NCI-H1694 treated with DMSO at 0.1 percent for 48 hours (cell line): ENCODE results near the gene CDC42BPB.

Source experiments
- DNase-seq: peaks from one replicate; lab custom pipeline; 2025; lab: John Stamatoyannopoulos, UW

Gene CDC42BPB

GRCh38 chr14:103094406-103095209 is 37.3 kb upstream of the CDC42BPB start, which contains the start of gene EXOC3L4:
TSS of gene EXOC3L4 (plus strand) at chr14:103094725. CDS start at chr14:103100220, 5,495 bp downstream.
- no peak for DNase-seq

DNA sequence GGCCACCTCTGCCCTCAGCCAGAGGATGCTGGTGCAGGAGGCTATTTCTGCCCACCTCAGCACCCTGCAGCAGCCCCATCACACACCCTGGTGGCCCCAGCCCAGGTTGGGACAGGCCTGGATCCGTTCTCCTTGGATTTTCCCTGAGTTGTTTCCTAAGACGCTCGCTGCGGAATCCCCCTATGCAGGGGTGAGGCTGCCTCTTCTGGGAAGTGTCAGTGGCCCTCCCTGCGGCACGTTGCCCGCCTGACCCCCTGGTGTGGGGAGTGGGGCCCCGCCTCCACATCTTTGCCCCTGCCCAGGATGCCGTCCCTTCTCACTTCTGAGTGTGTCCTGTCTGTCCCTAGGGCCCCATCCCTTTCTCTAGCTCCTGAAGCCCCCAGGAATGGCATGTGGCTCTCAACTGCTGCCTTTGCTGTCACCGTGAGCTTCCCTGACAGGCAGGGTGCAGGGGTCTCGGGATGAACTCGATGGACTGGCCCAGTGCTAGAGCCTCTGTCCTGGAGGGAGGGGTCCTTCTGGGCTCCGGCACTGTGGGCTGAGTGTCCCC is 36.6 kb upstream of the CDC42BPB start:
- no peak for DNase-seq

DNA sequence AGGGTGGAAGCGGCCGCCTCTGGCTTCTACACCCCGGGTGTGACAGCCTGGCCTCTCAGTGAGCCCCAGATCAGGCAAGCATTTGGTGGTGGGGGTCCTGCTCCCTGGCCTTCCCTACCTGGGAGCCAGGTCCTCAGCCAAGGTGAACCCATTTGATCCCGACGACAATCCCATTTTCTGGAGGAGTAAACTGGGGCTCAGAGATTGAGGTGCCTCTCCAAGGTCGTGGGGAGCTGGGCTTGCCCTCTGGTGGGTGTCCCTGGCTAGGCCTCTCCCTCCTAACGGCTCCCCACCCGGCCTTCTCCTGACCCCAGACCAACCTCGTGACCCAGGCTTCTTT is 34.5 kb upstream of the CDC42BPB start:
- no peak for DNase-seq

DNA sequence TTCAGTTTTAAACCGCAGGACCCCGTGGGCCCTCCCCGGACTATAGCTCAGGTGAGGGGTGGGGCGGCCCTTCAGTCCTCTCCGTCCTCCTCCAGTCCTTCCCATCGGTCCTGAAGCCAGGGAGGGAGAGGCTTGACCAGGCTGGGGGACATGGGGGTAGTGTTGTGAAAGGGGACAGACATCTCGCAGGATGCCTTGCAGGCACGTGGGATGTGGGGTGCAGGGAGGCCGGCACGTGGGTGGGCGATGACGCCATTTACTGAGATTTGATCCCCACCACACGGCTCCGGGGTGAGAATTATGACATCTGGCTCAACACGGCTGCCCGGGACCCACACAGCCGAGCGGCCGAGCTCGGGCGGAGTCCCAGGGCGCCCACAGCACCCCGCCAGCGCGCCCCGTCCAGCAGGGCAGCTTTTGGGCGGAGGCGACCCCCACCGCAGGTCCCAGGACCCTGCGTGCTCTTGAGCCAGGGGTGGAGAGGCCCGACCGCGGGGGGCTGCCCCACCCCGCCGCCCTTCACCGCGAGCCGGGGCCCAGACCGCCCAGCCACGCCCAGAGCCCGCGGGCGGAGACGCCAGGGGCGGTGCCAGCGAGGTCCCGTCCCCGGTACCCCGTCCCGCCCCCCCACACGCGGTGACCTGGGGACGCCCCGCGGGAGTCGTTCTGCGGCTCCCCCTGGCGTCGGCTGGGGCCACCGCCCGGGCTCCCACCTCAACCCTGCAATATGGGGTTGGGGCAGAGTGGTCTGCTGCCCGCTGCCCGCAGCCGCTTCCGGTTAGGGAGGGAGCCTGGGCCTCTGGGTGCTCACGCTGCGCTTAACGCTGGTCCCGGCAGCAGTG is 33.9 kb upstream of the CDC42BPB start:
- DNase-seq, result peak; percentile 47

DNA sequence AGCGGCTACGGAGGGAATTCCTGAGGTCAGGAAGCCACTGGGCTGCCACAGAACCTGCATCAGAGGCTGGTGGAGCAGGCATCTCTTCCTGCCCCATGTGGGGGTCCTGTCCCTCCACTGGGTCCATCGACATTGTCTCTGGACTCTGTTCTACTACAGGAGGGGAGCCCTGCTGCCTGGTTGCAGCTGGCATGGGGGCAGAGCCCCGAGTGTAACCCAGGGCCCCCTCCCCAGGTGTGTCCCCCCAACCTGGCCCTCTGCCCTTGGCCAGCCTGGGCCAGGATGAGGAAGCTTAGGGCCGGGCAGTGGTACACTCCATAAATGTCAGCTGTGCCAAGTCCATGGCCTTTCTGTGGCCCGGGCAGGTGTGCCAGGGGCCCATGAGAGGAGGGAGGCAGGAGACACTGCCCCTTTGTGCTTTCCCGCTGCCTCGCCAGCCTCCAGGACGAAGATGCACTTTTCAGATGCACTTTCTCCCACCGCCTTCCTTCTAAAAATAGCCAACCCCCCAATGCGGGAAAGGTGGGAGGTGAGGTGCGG is 33.2 kb upstream of the CDC42BPB start:
- DNase-seq, result no peak

GRCh38 chr14:103089386-103090335 is 32.3 kb upstream of the CDC42BPB start:
- no peak for DNase-seq

DNA sequence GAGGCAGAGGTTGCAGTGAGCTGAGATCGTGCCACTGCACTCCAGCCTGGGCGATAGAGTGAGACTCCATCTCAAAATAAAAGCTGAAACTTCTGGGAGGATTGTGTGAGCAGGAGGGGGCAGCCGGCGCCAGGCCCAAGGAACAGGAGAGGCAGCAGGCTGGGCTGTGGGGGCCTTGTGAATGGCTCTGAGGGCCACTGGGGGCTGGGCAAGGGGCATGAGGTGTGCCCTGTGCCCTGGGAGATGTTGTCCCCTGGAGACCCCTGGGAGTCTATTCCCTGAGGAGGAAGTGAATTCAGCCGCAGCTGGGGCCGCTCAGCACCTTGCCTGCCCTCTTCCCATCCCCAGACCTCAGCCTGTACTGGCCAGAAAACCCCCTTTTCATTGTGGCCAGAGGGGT is 31.6 kb upstream of the CDC42BPB start:
- DNase-seq, result no peak

GRCh38 chr14:103087343-103087835 is 30.0 kb upstream of the CDC42BPB start:
- peak; percentile 38 for DNase-seq

- DNase-seq, result no peak
Observed at GRCh38 chr14:103086771-103087342, 29.5 kb upstream of the CDC42BPB start.

- no peak for DNase-seq
Observed at GRCh38 chr14:103085106-103086091, 28.1 kb upstream of the CDC42BPB start.

GRCh38 chr14:103084021-103084919 is 26.9 kb upstream of the CDC42BPB start, which contains the start of gene LBHD2:
TSS of gene LBHD2 (plus strand) at chr14:103084210. CDS start at chr14:103086013, 1,803 bp downstream.
- no peak for DNase-seq

DNA sequence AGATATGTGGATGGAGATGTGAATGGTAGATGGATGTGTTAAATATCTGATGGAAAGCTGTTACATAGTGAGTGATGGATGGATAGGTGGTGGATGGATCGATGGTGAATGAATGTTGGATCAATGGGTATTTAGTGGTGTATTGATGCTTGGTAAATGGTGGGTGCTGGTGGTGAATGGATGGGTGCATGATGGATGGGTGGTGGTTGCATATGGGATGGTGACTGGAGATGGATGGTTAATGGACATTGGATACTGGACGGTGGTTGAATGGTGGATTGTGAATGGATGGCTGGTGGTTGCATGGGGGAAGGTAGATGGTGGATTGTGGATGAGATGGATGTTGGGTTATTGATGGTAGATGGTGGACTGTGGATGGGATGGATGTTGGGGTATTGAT is 24.6 kb upstream of the CDC42BPB start:
- DNase-seq, result no peak

DNA sequence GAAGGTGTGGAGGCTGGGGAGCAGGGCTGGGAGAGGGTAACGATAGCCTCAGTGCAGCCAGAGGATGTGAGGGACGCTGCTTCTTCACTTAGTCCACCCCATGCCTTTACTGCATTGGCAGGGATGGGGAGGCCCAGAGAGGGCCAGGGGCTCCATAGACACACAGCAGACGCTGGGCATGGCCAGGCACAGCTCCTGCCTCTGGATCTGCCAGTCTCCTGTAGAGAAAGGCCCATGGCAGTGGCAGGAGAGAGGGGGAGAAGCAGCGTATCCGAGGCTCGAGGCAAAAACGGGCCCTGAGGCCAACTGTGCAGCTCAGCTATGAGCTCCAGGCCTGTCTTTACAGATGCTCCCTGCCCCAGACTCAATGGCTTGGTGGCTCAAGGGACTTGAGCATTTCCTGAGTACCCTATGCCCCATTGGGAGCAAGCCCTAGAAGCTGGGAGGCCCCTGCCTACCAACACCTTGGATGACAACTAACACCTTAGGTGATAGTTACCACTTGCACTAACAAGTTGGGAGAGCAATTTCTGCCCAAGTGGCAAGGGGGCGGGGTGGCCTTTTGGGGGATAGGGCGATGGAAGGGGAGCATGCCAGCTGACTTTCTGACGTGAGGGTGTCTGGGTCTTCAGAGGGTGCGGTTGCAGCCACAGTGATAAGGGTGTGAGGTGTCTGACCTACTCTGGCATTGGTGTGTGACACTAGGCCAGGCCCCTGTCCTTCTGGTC is 21.7 kb upstream of the CDC42BPB start:
- no peak for DNase-seq

- DNase-seq, result peak; percentile 89
Observed at GRCh38 chr14:103078420-103078749, 21.0 kb upstream of the CDC42BPB start.

- no peak for DNase-seq
Observed at GRCh38 chr14:103074729-103075367, 17.5 kb upstream of the CDC42BPB start.

DNA sequence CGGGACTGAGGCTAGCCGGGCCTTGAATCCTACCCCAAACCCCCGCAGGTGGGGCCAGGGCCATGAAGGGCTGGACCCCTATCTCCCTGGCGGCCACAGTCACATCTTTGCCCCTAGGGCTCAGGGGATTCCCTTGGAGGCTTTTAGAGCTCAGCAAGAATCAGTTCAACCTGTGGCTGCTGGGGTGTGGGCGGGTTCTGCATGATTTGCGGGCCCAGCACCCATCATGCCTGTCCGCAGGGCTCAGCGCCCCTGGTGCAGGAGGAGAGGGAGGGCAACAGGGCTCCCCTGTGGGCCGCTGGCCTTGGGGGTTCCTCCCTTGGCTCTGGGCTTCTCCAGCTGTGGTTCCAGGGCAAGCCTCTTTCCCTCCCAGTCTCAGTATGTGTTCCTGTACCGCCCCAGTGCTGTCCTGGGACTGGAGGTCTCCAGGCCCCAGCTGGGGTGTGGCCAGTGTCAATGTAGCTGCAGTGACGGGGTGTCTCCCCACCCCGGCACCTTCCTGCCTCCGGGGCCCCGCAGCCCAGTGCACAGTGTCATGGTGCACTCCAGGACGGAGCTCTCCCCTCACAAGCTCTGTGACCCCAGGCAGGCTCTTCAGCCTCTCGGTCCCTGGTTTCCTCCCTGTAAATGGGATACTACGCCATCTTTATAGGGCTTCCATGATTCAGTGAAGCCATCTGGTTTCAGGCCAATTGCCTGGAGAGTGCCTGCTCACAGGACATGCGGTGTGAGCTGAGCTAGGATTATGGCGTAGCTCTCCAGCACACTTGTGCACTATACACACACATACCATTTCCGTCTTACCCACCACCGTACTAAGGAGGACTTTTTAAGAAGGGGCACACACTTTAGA is 16.8 kb upstream of the CDC42BPB start:
- DNase-seq, result no peak
